ENCODE measurements around the gene ZNF143.

DNA sequence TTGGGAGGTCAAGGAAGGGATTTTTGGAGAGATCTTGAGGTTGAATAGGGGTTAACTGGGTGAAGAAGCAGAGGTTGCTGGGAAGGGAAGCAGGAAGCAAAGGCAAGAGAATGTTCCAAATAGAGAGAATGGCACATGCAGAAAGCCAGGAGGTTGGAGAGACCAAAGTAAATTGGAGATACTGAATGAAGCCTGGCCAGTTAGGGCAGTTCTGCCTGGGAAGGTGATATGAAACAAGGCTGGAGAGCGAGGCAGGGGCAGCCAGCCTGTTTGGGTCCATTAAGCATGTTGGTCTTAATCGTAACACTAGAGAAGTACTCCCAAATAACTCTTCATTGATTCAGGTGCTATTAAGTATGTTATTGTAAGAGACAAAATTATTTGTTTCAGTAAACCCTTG, 48.2 kb downstream of the ZNF143 start:
- TF ChIP-seq POLR2A (IDR thresholded peaks at IDR 0.05) = no peak
- TF ChIP-seq, protein P1, sequence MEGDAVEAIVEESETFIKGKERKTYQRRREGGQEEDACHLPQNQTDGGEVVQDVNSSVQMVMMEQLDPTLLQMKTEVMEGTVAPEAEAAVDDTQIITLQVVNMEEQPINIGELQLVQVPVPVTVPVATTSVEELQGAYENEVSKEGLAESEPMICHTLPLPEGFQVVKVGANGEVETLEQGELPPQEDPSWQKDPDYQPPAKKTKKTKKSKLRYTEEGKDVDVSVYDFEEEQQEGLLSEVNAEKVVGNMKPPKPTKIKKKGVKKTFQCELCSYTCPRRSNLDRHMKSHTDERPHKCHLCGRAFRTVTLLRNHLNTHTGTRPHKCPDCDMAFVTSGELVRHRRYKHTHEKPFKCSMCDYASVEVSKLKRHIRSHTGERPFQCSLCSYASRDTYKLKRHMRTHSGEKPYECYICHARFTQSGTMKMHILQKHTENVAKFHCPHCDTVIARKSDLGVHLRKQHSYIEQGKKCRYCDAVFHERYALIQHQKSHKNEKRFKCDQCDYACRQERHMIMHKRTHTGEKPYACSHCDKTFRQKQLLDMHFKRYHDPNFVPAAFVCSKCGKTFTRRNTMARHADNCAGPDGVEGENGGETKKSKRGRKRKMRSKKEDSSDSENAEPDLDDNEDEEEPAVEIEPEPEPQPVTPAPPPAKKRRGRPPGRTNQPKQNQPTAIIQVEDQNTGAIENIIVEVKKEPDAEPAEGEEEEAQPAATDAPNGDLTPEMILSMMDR (IDR thresholded peaks at IDR 0.05) = no peak

All from vagina (tissue), 2 donors.